ENCODE results near the gene INO80B.
"Not testable (repeated sequence)": the region's sequence is repeated elsewhere in the genome, so short reads cannot be mapped to it uniquely, and the experiment has no call there.

Gene INO80B

DNA sequence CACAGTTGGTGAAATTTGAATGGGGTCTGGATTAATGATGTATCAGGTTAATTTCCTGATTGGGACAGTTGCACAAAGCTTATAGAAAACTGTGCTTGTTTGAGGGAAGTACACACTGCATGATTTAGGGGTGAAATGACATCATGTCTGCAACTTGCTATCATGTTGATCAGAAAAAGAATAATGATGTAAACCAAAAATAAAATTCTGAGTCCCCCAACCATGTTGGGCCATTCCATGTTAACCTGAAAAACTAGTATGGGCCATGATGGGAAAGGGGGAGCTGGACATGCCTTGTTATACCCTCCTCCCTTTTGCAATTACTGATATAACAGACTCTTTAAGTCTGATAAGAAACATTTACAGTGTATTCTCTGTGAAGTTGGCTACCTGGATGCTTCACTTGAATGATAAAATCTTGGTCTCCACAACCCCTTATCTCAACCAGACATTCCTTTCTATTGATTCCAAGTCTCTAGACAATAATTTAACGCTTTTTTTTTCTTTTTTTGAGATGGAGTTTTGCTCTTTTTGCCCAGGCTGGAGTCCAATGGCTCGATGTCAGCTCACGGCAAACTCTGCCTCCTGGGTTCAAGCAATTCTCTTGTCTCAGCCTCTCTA is 4.2 kb upstream of the INO80B start:
- no peak for DNase-seq

DNA sequence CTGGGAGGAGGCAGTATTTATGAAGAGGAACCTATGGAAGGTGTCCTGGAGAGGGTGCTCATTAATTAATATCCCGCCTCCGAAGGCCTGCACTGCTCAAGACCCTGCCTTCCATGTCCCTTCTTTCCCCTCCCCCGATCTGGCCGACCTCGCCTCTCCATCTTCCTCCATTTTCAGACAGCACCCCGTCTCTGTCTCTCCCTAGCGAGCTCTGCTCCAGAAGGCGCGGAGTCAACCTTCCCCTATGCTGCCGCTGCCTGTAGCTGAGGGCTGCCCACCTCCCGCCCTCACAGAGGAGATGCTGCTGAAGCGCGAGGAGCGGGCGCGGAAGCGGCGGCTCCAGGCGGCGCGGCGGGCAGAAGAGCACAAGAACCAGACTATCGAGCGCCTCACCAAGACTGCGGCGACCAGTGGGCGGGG is 2.3 kb downstream of the INO80B start:
- DNase-seq, result no peak

DNA sequence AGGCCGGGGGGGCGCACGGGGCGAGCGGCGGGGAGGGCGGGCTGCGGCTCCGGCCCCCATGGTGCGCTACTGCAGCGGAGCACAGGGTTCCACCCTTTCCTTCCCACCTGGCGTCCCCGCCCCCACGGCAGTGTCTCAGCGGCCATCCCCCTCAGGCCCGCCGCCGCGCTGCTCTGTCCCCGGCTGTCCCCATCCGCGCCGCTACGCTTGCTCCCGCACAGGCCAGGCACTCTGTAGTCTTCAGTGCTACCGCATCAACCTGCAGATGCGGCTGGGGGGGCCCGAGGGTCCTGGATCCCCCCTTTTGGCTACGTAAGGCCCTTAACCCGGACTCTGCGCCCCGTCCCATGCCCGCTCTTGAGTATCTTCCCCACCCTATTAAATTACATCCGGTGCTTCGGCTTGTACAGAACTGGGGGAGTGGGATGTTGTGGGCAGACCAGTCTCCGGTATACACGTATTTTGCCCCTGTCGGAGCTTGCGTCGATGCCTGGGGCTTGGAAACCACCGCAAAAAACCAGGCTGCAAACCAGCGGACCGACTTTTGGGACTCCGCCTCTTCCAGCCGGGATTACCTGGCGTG is 2.8 kb downstream of the INO80B start:
- peak; percentile 40 for DNase-seq

DNA sequence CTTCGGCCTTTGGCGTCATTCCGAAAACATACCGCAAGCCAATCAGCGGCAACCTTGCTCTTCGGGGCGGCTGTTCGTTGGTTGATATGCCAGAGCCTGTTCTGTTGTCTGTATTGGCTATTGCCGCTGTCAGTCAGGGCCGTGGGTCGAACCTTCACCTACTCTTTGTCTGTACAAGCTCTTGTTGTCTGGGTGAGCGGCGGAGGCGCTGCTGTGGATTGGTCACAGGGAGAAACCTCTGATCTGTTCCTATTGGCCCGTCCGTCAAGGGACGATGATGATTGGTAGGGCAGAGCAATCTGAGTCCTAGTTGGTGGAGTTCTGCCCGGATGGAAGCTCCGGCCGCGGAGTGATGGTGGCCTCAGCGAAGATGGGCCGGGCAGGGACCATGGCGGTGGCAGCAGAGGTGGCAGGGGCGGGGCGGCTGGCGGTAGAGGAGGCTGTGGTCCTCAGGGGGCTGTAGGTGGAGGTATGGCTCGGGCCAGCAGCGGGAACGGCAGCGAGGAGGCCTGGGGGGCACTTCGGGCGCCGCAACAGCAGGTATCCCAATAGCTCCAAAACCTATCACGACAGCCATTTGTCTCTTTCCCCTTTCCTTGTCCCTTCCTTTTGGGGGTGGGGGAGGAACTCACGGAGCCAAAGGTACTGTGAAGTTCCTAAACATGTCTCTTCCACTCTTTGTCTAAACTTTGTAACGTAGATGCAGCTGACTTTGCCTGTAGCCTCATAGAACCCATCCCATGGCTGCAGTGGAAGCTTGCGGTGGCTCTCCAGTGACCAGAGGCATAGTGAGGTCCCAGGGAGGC is 3.4 kb downstream of the INO80B start, which contains the start of gene WBP1:
Gene WBP1, plus strand, starts transcription at position 307 of the 806 bp plus-strand sequence. Its CDS starts 165 bp downstream, at position 472.
- peak; percentile 98 for DNase-seq

DNA sequence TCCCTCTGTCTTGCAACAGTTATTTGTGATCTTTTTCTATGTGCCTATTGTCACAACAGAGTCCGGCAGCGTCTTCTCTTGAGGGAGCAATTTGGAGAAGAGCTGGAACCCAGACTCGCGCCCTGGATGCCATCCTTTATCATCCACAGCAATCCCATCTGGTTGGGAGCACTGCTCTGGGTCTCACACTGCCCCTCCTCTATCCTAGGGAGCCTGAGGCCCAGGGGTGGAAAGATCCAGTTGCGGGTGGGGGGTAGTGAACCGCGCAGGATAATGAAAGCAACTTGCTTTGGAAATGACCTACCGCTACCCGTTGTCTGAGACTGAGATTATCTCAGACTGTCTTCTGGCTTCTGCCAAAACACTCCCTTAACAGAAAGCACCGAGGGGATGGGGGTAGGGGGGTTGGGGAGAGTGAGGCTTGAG is 4.1 kb downstream of the INO80B start:
- no peak for DNase-seq

DNA sequence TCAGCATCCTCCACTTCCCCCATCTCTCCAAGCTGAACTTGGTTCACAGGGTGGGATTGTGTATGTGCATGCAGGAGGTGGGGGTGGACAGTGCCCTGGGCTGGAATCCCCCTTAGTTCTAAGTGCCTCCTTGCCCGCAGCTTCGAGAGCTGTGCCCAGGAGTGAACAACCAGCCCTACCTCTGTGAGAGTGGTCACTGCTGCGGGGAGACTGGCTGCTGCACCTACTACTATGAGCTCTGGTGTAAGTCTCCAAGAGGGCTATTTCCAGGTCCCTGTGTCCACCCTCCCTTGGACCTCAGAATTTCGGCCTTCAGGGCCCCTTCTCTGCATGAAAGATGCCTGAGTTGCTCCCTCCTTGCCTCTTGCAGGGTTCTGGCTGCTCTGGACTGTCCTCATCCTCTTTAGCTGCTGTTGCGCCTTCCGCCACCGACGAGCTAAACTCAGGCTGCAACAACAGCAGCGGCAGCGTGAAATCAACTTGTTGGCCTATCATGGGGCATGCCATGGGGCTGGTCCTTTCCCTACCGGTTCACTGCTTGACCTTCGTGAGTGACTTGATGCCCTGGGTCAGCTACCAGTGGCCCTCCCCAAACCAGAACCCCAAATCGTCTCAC is 4.7 kb downstream of the INO80B start:
- DNase-seq, result not testable (repeated sequence)

DNA sequence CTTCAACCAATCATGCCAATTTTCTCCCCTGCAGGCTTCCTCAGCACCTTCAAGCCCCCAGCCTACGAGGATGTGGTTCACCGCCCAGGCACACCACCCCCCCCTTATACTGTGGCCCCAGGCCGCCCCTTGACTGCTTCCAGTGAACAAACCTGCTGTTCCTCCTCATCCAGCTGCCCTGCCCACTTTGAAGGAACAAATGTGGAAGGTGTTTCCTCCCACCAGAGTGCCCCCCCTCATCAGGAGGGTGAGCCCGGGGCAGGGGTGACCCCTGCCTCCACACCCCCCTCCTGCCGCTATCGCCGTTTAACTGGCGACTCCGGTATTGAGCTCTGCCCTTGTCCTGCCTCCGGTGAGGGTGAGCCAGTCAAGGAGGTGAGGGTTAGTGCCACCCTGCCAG is 5.3 kb downstream of the INO80B start:
- not testable (repeated sequence) for DNase-seq

DNA sequence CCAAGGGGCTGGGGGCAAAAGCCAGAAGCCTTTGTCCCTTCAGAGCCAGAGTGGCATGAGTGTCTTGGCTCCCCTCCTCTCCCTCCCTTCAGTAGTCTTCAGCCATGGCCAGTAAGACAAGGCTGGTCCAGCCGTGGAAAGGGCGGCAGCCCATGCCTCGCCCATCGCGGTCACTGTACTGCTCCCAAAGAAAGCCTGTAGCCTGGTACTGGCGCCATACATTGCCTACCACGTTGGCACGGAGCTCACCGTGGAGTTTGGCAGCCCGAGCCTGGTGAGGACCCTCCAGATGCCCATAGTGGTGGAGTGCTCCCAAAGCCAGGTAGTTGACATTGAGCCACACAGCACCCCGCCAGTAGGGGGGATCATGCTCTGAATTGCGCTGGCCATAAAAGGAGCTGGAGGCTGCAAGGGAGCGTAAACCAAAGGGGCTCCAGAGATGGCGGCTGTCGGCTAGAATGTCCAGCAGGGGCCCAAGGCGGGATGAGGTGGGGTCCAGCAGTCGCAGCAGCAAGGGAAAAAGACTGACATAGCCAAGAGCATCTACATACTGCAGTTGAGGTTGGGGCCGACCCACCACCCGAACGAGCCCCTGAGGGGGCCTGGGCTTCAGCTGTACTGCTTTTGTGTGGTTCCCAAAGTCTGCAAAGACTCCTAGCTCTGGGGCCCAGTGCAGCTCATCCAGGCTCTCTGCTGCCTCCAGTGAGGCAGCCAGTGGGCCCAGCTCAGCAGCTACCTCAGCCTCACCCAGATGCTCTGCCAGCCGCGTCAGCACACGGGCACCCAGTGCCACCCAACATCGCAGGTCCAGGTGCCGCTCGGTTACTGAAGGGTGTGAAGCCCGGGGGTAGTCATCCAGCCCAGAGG is 6.5 kb downstream of the INO80B start:
- no peak for DNase-seq

DNA sequence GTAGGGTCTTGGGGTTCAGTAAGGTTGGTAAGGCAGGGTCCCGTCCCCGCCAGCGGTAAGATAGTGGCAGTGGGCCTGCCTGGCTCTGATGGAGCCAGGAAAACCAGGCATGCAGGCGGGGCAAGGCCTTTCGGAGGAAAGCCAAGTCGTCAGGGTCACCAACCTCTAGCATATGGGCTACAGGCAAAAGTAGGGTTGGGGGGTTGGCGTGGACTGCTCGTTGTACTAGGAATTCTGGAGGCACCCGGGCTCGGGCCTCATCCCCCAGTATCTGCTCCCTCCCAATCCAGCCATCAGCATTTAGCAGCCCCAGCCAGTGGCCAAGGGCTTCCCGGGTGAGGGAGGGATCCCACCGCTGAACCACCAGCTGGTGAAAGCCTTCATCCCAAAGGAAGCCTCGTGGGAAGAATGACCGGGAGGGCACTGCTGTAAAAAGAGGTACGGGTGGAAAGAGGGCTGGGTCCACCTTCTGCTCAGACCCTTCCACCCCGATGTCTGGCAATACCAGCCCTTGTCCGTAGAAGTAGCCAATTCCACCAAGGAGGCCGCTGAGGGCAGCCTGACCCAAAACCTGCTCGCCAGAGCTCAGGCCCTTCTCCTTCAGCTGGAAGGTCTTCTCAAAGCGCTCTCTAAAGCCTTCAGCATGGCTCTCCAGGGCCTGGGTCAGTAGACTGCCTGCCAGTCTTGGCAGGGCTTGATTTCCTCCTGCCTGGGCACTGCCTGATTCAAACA is 7.3 kb downstream of the INO80B start:
- no peak for DNase-seq

DNA sequence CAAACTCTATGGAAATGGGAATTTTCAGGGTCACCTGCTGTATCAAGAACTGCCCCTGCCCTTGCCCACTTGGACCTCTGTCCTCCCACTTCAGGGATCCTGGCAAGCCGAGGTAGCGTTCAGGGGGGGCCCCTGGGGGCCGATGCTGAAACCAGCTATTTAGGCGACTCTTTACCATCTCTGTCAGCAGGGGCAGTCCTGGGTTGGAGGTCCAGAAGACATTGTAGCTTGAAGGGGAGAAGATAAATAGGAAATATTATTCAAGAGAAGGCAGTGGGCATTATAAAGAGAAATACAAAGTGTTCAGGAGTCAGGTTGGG is 7.9 kb downstream of the INO80B start:
- DNase-seq, result no peak

DNA sequence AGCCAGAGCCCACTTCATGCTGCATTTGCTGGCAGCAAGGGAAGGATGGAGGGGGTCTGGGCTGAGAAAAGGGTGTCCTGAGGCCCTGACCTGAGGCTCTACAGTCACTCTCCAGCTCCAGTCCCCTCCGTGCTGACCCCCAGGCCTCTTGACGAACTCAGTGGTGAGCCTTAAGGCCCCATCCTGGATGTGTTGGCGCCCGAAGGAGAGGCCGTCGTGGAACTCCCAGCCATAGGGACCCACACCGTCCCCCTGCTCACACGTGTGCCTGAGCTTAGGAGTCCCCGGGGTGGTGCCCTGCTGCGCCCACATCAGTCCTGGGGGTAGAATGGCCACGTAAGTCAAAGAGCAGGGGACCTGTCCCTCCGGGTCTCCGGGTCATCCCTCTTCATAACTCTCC is 9.5 kb downstream of the INO80B start:
- DNase-seq, result no peak

DNA sequence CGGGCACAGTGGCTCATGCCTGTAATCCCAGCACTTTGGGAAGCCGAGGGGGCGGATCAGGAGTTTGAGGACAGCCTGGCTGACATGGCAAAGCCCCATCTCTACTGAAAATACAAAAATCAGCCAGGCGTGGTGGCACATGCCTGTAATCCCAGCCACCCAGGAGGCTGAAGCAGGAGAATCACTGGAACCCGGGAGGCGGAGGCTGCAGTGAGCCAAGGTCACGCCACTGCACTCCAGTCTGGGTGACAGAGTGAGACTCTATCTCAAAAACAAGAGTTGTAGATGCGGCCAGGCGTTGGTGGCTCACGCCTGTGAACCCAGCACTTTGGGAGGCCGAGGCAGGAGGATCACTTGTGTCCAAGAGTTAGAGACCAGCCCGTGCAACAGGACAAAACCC is 15.9 kb downstream of the INO80B start:
- not testable (repeated sequence) for DNase-seq

DNA sequence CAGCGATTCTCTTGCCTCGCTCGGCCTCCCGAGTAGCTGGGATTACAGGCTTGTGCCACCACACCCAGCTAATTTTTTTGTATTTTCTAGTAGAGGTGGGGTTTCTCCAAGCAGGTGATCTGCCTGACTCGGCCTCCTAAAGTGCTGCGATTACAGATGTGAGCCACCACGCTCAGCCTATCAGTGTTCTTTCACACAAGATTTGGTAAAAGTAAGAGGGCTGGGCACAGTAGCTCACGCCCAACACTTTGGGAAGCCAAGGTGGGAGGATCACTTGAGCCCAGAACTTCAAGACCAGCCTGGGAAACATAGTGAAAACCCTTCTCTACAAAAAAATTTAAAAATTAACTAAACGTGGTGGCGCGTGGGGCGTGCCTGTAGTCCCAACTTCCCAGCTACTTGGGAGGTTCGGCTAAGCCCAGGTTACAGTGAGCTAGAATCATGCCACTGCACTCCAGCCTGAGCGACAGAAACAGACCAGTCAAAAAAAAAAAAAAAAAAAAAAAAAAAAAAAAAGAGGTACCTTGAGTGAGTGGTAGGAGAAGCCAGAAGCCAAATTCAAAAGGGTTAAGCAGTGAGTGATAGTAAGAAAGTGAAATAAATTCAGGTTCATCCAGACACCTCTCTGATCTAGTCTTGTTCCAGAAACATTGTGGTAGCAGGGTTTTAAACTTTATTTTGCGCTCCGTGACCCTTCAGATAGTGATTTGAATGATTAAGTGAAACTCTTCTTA is 16.6 kb downstream of the INO80B start:
- DNase-seq, result no peak

DNA sequence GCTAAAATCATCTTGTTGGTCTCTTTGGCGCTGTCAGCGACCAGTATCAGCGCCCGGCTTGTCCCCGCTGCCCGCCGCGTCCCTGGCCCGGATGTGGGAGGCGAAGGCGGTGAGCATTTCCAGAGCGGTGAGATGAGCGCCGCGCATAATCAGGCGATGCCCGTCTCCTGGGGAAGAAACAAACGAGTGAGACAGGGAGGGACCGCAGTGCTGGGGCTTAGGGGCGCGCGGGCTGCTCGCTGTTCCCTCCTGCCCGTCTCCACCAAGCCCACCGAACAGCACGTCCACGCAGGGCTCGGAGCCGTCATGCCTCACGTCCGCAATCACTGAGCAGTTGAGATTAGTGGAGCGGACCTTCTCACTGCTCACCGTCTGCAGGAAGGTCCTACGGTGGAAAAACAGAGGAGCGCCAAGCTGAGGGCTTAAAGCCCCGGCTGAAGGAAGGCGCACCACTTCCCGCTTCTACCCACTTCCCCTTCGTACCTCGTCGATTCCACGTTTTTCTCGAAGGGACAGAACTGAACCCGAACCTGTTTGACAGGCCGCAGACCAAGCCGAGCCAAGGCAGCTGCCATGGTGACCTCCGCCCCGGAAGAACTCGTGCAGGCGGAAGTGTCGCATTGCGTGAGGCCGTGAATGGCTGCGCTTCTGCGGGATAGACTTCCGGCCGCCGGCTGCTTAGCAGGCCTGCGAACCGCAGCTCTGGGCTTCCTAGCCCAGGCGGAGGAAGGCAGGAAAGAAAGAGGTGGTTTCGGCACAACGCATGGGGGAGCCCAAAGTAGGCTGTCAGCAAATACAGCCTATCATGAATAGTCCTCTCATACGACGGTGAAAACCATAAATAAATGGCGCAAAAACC is 17.4 kb downstream of the INO80B start, which contains the start of gene MRPL53:
Gene MRPL53, minus strand, starts transcription at position 595 of the 859 bp plus-strand sequence. Its CDS starts 20 bp downstream, at position 575.
- DNase-seq, result peak; percentile 67

DNA sequence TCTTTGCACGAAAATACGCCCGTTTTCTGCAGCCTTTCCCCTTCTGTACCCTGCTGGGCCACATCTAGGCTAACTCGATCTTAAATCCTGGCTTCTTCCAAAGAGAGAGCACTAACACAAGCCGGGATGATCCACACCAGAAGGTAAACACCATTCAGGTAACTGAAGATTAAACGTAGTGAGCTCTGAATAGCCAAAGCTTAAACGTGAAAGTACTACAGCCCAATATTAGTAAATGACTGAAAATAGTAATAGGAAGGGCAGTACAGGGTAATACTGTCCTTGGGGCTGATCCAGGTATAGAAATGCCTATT is 18.0 kb downstream of the INO80B start:
- DNase-seq, result no peak

DNA sequence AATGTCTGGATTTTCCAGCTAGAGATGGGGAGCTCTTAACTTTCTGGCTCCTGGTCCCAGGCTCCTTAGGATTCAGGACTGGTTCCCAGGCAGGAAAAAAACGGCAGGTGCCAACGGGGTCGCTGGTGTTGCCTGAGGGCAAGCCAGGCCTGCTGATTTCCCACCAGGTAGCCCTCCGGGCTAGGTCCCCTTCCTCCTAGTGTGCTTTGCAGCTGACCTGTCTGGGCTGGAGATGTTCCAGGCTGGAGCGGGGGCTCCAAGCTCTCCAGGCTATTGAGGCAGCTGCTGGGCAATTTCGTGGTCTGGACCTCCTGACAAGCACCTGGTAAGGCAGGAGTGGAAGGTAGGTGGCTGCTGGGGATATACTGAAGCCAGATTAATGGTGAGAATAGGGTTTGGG is 19.6 kb downstream of the INO80B start:
- DNase-seq, result no peak

DNA sequence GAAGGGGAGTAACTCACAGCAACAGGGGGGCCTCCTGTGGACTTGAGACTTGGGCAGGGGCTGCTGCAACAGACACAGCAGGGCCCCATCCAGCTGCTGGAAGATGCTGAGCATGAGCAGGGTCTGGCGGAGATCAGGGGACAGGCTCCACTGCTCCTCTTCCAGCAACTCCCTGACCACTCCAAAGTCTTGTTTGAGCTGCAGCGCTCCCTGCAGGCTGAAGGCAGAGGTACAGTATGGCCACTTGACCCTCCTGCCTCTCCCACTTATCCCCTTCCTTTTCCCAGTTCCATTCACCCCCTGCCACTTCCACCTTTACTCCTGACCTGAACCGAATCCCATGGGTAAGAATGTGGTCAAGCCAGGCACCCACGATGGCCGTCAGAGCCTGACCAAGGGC is 20.0 kb downstream of the INO80B start:
- no peak for DNase-seq

DNA sequence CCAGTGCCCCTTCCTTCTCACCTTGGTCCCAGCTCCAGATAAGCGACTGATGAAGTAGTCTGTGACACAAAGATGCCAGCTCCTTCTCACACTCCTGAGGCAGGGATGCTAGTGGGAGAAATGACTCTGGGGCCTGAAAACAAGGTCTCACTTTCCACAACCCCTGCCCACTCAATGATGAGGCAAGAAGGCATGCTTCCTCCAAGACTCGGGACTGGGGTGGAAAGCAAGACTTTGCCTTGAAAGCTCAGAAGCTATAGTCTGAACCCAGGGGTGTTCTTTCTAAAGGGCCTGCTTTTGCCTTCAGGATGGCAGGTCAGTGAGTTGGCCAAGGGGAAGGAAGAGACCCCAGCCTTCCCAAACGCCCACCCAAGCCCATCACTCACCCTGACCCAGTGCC is 26.5 kb downstream of the INO80B start:
- DNase-seq, result no peak

DNA sequence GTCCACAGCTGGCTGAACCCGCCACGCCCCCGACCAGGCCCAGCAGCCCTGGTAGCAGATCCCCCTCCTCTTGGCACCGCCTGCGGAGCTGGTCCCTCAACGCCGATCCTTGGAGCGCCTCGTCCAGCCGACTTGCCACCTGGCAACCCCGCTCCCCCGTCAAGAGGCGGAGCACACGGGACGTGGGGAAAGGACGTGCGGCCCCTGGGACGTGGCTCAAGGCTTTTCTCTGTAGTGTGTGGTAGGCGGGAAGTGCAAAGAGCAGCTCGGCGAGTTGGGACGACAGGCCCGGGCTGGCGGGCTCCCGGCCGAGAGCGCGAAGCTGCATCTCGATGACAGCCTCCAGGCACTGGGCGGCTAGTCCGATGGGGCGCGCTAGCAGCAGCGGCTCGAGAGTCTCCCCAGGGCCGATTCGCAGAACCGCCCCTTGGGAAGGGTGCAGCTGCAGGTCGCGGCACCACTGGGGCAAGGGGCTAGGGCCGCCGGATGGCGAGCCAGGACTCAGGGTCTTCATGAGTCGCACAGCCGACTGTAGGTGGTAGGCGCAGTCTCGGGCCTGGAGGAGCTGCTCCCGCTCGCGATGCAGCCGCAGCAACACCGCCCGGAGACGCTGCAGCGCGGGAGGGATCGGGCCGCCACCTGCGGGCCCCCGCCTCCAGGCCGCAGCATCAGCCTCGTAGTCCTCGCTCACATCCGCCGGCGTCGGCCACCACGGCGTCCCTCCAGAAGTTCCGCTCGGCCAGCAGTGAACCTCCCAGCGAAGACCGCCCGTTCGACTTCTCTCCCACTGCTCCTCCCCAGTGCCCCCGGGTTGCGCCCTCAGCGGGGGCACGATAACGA is 27.3 kb downstream of the INO80B start:
- no peak for DNase-seq
